Endothelial cell of umbilical vein (primary cell): ENCODE data around the gene ITGA2.

ENCODE experiments used
- EZH2 ChIP-seq: IDR thresholded peaks from 2 replicates; pipeline ENCODE4 v1.6.1; 2012; ENCODE audit warnings: borderline replicate concordance, low read depth, mild to moderate bottlenecking, moderate library complexity, low read length, inconsistent platforms; ENCODE audit not compliant: severe bottlenecking
- FOS ChIP-seq: IDR thresholded peaks from 2 replicates; pipeline ENCODE4 v1.6.1; 2011; ENCODE audit warnings: mild to moderate bottlenecking, low read length, moderate library complexity, borderline replicate concordance; ENCODE audit not compliant: insufficient read depth
- JUN ChIP-seq: IDR thresholded peaks from 2 replicates; pipeline ENCODE4 v1.6.1; 2011; ENCODE audit warnings: borderline replicate concordance, low read depth; ENCODE audit not compliant: insufficient read length, insufficient read depth
- MYC ChIP-seq: IDR thresholded peaks from one replicate; pipeline ENCODE4 v1.6.1; 2011; ENCODE audit warnings: mild to moderate bottlenecking, low read depth, low read length
- POLR2A ChIP-seq: IDR thresholded peaks from 2 replicates; pipeline ENCODE4 v1.6.1; 2012; ENCODE audit warnings: low read depth, mild to moderate bottlenecking, control low read depth, low read length
- POLR2AphosphoS5 ChIP-seq: IDR thresholded peaks from 2 replicates; pipeline ENCODE4 v1.6.1; 2012; ENCODE audit warnings: low read depth, mild to moderate bottlenecking, control low read depth, low read length, moderate library complexity; ENCODE audit not compliant: insufficient read depth
- TF ChIP-seq, protein P1 (sequence below), 2 donors: IDR thresholded peaks; 1 replicate in 1 of 2; 2 replicates in 1 of 2; pipeline ENCODE4 v1.5.1; 2011; ENCODE audit warnings: low read length in 2 of 2, mild to moderate bottlenecking in 2 of 2, moderate library complexity in 2 of 2, control low read depth in 1 of 2, inconsistent platforms in 1 of 2, low read depth in 1 of 2; ENCODE audit not compliant: insufficient read depth in 1 of 2; ENCODE audit errors: extremely low read depth in 1 of 2

- TF ChIP-seq POLR2A (no peak), EZH2 (no peak), JUN (no peak), POLR2AphosphoS5 (no peak), FOS (no peak), MYC (no peak)
- TF ChIP-seq, protein P1, sequence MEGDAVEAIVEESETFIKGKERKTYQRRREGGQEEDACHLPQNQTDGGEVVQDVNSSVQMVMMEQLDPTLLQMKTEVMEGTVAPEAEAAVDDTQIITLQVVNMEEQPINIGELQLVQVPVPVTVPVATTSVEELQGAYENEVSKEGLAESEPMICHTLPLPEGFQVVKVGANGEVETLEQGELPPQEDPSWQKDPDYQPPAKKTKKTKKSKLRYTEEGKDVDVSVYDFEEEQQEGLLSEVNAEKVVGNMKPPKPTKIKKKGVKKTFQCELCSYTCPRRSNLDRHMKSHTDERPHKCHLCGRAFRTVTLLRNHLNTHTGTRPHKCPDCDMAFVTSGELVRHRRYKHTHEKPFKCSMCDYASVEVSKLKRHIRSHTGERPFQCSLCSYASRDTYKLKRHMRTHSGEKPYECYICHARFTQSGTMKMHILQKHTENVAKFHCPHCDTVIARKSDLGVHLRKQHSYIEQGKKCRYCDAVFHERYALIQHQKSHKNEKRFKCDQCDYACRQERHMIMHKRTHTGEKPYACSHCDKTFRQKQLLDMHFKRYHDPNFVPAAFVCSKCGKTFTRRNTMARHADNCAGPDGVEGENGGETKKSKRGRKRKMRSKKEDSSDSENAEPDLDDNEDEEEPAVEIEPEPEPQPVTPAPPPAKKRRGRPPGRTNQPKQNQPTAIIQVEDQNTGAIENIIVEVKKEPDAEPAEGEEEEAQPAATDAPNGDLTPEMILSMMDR (IDR thresholded peaks at IDR 0.05; ENCODE audit: extremely low read depth in 1 of 2, insufficient read depth in 1 of 2, low read depth in 1 of 2, low read length in 2 of 2): no peak
Observed at GRCh38 chr5:53112909-53113308, 123.8 kb downstream of the ITGA2 start.
